SU-DHL-6 (cell line): ENCODE measurements around the gene NOX4.
"Not testable (repeated sequence)": the region's sequence is repeated elsewhere in the genome, so short reads cannot be mapped to it uniquely, and the experiment has no call there.

Experiments used
- H2AFZ ChIP-seq: fragments of 200-600 bp; sonication (generic); 2 replicates; pipeline ENCODE4 v1.6.1; 2014; ENCODE audit warnings: low read depth, mild to moderate bottlenecking, moderate library complexity, mixed read lengths, antibody characterized with exemption, low read length; ENCODE audit not compliant: severe bottlenecking
- H3F3A ChIP-seq: fragments of 200-600 bp; shearing (Covaris generic); 2 replicates; pipeline ENCODE4 v1.6.0; 2016; ENCODE audit warnings: antibody characterized with exemption, mild to moderate bottlenecking; ENCODE audit not compliant: insufficient read depth
- H3K27ac ChIP-seq: fragments of 200-600 bp; sonication (generic); 2 replicates; pipeline ENCODE4 v1.5.1; 2016; ENCODE audit warnings: low read depth, mild to moderate bottlenecking, low read length, moderate library complexity, mixed read lengths
- H3K27me3 ChIP-seq: fragments of 200-600 bp; sonication (generic), shearing (Covaris generic); 2 replicates; pipeline ENCODE4 v1.6.0; 2014; ENCODE audit warnings: mild to moderate bottlenecking, low read length
- H3K36me3 ChIP-seq: fragments of 200-600 bp; sonication (generic); 2 replicates; pipeline ENCODE4 v1.6.1; 2014; ENCODE audit warnings: mild to moderate bottlenecking, low read length, mixed read lengths
- H3K4me2 ChIP-seq: fragments of 300-600, 200-600 bp; shearing (Covaris generic), sonication (generic); 2 replicates; pipeline ENCODE4 v1.6.0; 2014; ENCODE audit warnings: low read length, low read depth, mild to moderate bottlenecking; ENCODE audit not compliant: poor library complexity, severe bottlenecking
- H3K4me3 ChIP-seq: fragments of 200-600 bp; sonication (generic); 2 replicates; pipeline ENCODE4 v1.5.1; 2014; ENCODE audit warnings: antibody characterized with exemption, low read length, mild to moderate bottlenecking, mixed read lengths; ENCODE audit not compliant: insufficient read depth, poor library complexity, severe bottlenecking
- H3K79me2 ChIP-seq: fragments of 200-600 bp; sonication (generic); 2 replicates; pipeline ENCODE4 v1.6.1; 2014; ENCODE audit warnings: mild to moderate bottlenecking, low read length, moderate library complexity; ENCODE audit not compliant: insufficient read depth
- H3K9ac ChIP-seq: fragments of 200-600 bp; sonication (generic); 2 replicates; pipeline ENCODE4 v1.7.0; 2014; ENCODE audit warnings: mild to moderate bottlenecking, low read length
- H3K9me2 ChIP-seq: fragments of 200-600 bp; sonication (generic); replicated peaks from 2 replicates; pipeline ENCODE4 v1.6.1; 2014; ENCODE audit warnings: low read length; ENCODE audit not compliant: insufficient read depth
- H3K9me3 ChIP-seq: fragments of 200-600 bp; sonication (generic); 2 replicates; pipeline ENCODE4 v1.6.1; 2014; ENCODE audit warnings: low read length, mixed read lengths; ENCODE audit not compliant: insufficient read depth
- H4K20me1 ChIP-seq: fragments of 200-600 bp; sonication (generic); 2 replicates; pipeline ENCODE4 v1.6.1; 2014; ENCODE audit warnings: low read depth, mild to moderate bottlenecking, antibody characterized with exemption, low read length, moderate library complexity, mixed read lengths
- EZH2phosphoT487 ChIP-seq: fragments of 200-600 bp; sonication (generic), shearing (Covaris generic); conservative IDR thresholded peaks from 2 replicates; pipeline ENCODE4 v1.6.1; 2018; ENCODE audit warnings: mild to moderate bottlenecking, antibody characterized with exemption, low read length, moderate library complexity, mixed read lengths
- TF ChIP-seq, protein P1 (sequence below): fragments of 200-600 bp; sonication (generic); IDR thresholded peaks from one replicate; pipeline ENCODE4 v1.5.1; 2017; ENCODE audit warnings: antibody characterized with exemption, mild to moderate bottlenecking, low read length, moderate library complexity; ENCODE audit not compliant: insufficient read depth, poor library complexity, severe bottlenecking

The NOX4 gene

GRCh38 chr11:89437317-89437716, 53.9 kb downstream of the NOX4 start:
- H2AFZ ChIP-seq = no peak overlapping the region
- H3K9ac ChIP-seq = no peak overlapping the region
- H4K20me1 ChIP-seq = no peaks in the 10 kb centered on the region
- no peaks in the 10 kb centered on the region for H3K27me3 ChIP-seq
- no peak overlapping the region for H3K4me2 ChIP-seq
- no peaks in the 10 kb centered on the region for H3K9me3 ChIP-seq
- no peaks in the 10 kb centered on the region for H3K9me2 ChIP-seq
- H3K4me3 ChIP-seq = no peak overlapping the region
- no peak overlapping the region for H3K27ac ChIP-seq
- TF ChIP-seq, protein P1, sequence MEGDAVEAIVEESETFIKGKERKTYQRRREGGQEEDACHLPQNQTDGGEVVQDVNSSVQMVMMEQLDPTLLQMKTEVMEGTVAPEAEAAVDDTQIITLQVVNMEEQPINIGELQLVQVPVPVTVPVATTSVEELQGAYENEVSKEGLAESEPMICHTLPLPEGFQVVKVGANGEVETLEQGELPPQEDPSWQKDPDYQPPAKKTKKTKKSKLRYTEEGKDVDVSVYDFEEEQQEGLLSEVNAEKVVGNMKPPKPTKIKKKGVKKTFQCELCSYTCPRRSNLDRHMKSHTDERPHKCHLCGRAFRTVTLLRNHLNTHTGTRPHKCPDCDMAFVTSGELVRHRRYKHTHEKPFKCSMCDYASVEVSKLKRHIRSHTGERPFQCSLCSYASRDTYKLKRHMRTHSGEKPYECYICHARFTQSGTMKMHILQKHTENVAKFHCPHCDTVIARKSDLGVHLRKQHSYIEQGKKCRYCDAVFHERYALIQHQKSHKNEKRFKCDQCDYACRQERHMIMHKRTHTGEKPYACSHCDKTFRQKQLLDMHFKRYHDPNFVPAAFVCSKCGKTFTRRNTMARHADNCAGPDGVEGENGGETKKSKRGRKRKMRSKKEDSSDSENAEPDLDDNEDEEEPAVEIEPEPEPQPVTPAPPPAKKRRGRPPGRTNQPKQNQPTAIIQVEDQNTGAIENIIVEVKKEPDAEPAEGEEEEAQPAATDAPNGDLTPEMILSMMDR = no peak
- no peak for TF ChIP-seq EZH2phosphoT487
- H3K36me3 ChIP-seq = no peaks in the 10 kb centered on the region
- no peaks in the 10 kb centered on the region for H3K79me2 ChIP-seq
- H3F3A ChIP-seq = no peaks in the 10 kb centered on the region

GRCh38 chr11:89436071-89436470, 55.1 kb downstream of the NOX4 start:
- Histone ChIP-seq H3K4me2 (no peak overlapping the region), H3K4me3 (no peak overlapping the region), H3K36me3 (no peaks in the 10 kb centered on the region), H3K27ac (no peak overlapping the region), H4K20me1 (no peaks in the 10 kb centered on the region), H3K27me3 (no peaks in the 10 kb centered on the region), H3K9ac (no peak overlapping the region), H3K79me2 (no peaks in the 10 kb centered on the region), H3K9me2 (no peaks in the 10 kb centered on the region), H3K9me3 (no peaks in the 10 kb centered on the region), H3F3A (no peaks in the 10 kb centered on the region), H2AFZ (no peak overlapping the region)
- no peak for TF ChIP-seq EZH2phosphoT487
- TF ChIP-seq, protein P1 = no peak

DNA sequence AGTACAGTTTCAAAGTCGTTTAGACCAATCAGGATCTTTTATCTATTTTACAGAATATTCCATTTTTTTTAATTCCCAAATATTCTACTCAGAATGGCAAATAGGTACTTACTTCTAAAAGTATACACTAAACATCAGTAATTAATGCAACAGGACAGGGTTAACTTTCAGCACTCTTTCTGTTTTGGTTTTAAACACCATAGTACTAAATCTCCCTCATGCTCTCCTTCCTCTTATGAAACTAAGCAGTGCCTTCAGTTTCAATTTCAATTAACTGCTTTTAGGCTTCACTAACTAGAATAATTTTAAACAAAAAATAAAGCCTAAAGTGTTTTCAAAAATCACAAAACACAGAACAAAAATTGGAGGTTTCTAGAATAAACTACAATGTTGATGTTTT, 57.9 kb downstream of the NOX4 start:
- Histone ChIP-seq H3K9me3 (no peaks in the 10 kb centered on the region), H3K27ac (no peak overlapping the region), H3K4me3 (no peak overlapping the region), H3K9me2 (no peaks in the 10 kb centered on the region), H4K20me1 (no peaks in the 10 kb centered on the region), H3K36me3 (no peaks in the 10 kb centered on the region), H3K79me2 (no peaks in the 10 kb centered on the region), H3F3A (no peaks in the 10 kb centered on the region), H3K4me2 (no peak overlapping the region), H3K9ac (no peak overlapping the region), H2AFZ (no peak overlapping the region), H3K27me3 (no peaks in the 10 kb centered on the region)
- no peak for TF ChIP-seq EZH2phosphoT487
- TF ChIP-seq, protein P1 = no peak

DNA sequence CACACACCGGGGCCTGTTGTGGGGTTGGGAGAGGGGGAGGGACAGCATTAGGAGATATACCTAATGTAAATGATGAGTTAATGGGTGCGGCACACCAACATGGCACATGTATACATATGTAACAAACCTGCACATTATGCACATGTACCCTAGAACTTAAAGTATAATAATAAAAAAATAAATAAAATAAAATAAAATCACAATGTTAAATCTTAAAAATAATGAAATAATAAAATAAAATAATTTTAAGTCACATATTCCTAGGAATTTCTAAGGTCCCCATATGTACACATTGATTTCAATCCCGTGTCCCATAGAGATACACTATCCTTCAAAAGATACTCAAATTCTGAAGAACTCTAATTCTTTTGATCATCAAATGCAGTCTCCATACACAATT, 59.0 kb downstream of the NOX4 start:
- H3K4me2 ChIP-seq, H3K9me3 ChIP-seq, H3K27ac ChIP-seq, H3K9ac ChIP-seq, H2AFZ ChIP-seq, H3K4me3 ChIP-seq, H3F3A ChIP-seq, H3K79me2 ChIP-seq, H3K27me3 ChIP-seq, H3K9me2 ChIP-seq, H4K20me1 ChIP-seq, H3K36me3 ChIP-seq: not testable (repeated sequence)

- H3F3A ChIP-seq, H3K27ac ChIP-seq, H3K27me3 ChIP-seq, H2AFZ ChIP-seq, H3K79me2 ChIP-seq, H3K4me3 ChIP-seq, H4K20me1 ChIP-seq, H3K4me2 ChIP-seq, H3K9ac ChIP-seq, H3K36me3 ChIP-seq, H3K9me3 ChIP-seq, H3K9me2 ChIP-seq: not testable (repeated sequence)
Observed at GRCh38 chr11:89426501-89426900, 64.7 kb downstream of the NOX4 start.
